ENCODE results near the gene RAD51C. TPM values are rescaled to one million over a fixed set of nuclear protein-coding genes. Genes with fewer than 3 reads are reported as not detected.
"Not testable (repeated sequence)": the region's sequence is repeated elsewhere in the genome, so short reads cannot be mapped to it uniquely, and the experiment has no call there.

The RAD51C gene
- total and polyA plus RNA-seq, 10 of the 15 experiments (the other 5 are each of a cell fraction or from before 2014, with no cell fraction given), result 59.6 to 267 (median 106) TPM

- BruUV-seq (replicated peaks), result no TSS peak
- FAIRE-seq, result no peak
- no peak overlapping the region for H3K9ac ChIP-seq (ENCODE audit: control insufficient read depth, insufficient read depth, low read length)
- H3K36me3 ChIP-seq (ENCODE audit: control insufficient read depth in 2 of 2, insufficient read depth in 2 of 2, low read length in 1 of 2), result no peaks in the 10 kb centered on the region
- ChIA-PET POLR2A (no interaction called here), CTCF (interaction anchor here (0.6 to 1.3 kb wide), 4 partner anchors 10 to 64 kb away, joined by 3 to 4 read pairs (median 4); no protein-coding TSS in a partner anchor), RAD21 (ENCODE audit: unreplicated experiment) (no interaction called here), SMC1A (ENCODE audit: uncharacterized antibody, unreplicated experiment) (interaction anchor here (0.6 to 0.7 kb wide), 2 partner anchors 11 to 89 kb away, joined by 3 read pairs; no protein-coding TSS in a partner anchor)
- H3K9me3 ChIP-seq (replicated peaks; ENCODE audit: control insufficient read depth, insufficient read depth, low read length), result no peaks in the 10 kb centered on the region
- TF ChIP-seq BCL3 (IDR thresholded peaks at IDR 0.05; ENCODE audit: borderline replicate concordance, insufficient read depth, low read depth, low read length, poor library complexity, severe bottlenecking) (peak; percentile 74), NFXL1 (IDR thresholded peaks at IDR 0.05; ENCODE audit: borderline replicate concordance) (0 out of 2 replicates have a peak, but pooled peaks have one; percentile 8), ZNF24 (IDR thresholded peaks at IDR 0.05) (no peak)
- H3K79me2 ChIP-seq (ENCODE audit: control insufficient read depth, insufficient read depth, low read length), result no peaks in the 10 kb centered on the region
- no peaks in the 10 kb centered on the region for H4K20me1 ChIP-seq (ENCODE audit: control insufficient read depth, insufficient read depth)
- H3K4me1 ChIP-seq (ENCODE audit: control insufficient read depth, insufficient read depth, low read length), result no peaks in the 10 kb centered on the region
- no peak overlapping the region for H3K27ac ChIP-seq (ENCODE audit: control insufficient read depth, insufficient read depth)
- ATAC-seq, result peak; percentile 24; the same call in 1 of the 3 replicates
- no peak overlapping the region for H3K4me2 ChIP-seq (ENCODE audit: control insufficient read depth, insufficient read depth)
- no peak overlapping the region for H2AFZ ChIP-seq (ENCODE audit: control insufficient read depth, low read depth, low read length)
- no peaks in the 10 kb centered on the region for H3K27me3 ChIP-seq (replicated peaks in 1 of 2; ENCODE audit: control insufficient read depth in 2 of 2, insufficient read depth in 2 of 2, low read length in 1 of 2)
- intact Hi-C loops (cut with micrococcal nuclease; ENCODE audit: unreplicated experiment), result no loop called here
- in situ Hi-C loops (cut with MboI), result no loop called here
- DNase-seq (ENCODE audit: low read depth, low spot score), result no peak
- no peak overlapping the region for H3K4me3 ChIP-seq
These were observed 44.2 kb upstream of the RAD51C start for GRCh38 chr17:58648236-58648635.

GRCh38 chr17:58657962-58658803 lies 34.2 kb upstream of the RAD51C start:
- H3K36me3 ChIP-seq (ENCODE audit: control insufficient read depth in 2 of 2, insufficient read depth in 2 of 2, low read length in 1 of 2); H2AFZ ChIP-seq (ENCODE audit: control insufficient read depth, low read depth, low read length); H3K79me2 ChIP-seq (ENCODE audit: control insufficient read depth, insufficient read depth, low read length); H3K27ac ChIP-seq (ENCODE audit: control insufficient read depth, insufficient read depth); H3K4me3 ChIP-seq; H4K20me1 ChIP-seq (ENCODE audit: control insufficient read depth, insufficient read depth); H3K9ac ChIP-seq (ENCODE audit: control insufficient read depth, insufficient read depth, low read length); H3K4me1 ChIP-seq (ENCODE audit: control insufficient read depth, insufficient read depth, low read length); FAIRE-seq; intact Hi-C loops (cut with micrococcal nuclease; ENCODE audit: unreplicated experiment); BruUV-seq (replicated peaks); in situ Hi-C loops (cut with MboI); DNase-seq (ENCODE audit: low read depth, low spot score); H3K9me3 ChIP-seq (replicated peaks; ENCODE audit: control insufficient read depth, insufficient read depth, low read length); H3K27me3 ChIP-seq (replicated peaks in 1 of 2; ENCODE audit: control insufficient read depth in 2 of 2, insufficient read depth in 2 of 2, low read length in 1 of 2): not testable (repeated sequence)
- ChIA-PET RAD21 (ENCODE audit: unreplicated experiment) (interaction anchor here (0.8 to 1.5 kb wide), 2 partner anchors 26 to 80 kb away, joined by 3 to 5 read pairs; no protein-coding TSS in a partner anchor), POLR2A (interaction anchor here (0.7 to 1.4 kb wide), 3 partner anchors 30 to 84 kb away, joined by 3 read pairs; no protein-coding TSS in a partner anchor), CTCF (interaction anchor here (1.2 kb wide), 1 partner anchor 10 kb away, joined by 4 read pairs; no protein-coding TSS in a partner anchor), SMC1A (ENCODE audit: uncharacterized antibody, unreplicated experiment) (interaction anchor here (0.9 to 3.3 kb wide), 3 partner anchors 27 to 48 kb away, joined by 3 to 15 read pairs (median 4); no protein-coding TSS in a partner anchor)
- H3K4me2 ChIP-seq (ENCODE audit: control insufficient read depth, insufficient read depth), result peak overlapping the region; percentile 25; the same call in 1 of the 2 replicates
- peak; percentile 9 for ATAC-seq
- WGBS (ENCODE audit: insufficient coverage, insufficient replicate concordance, low lambda C conversion rate, missing lambda C conversion rate), result 59% methylated on average over 9 of the region's 10 CpGs

All from GM12878 (cell line).